ENCODE results near the gene MYO18B.
"Not testable (repeated sequence)": the region's sequence is repeated elsewhere in the genome, so short reads cannot be mapped to it uniquely, and the experiment has no call there.

MYO18B gene

DNA sequence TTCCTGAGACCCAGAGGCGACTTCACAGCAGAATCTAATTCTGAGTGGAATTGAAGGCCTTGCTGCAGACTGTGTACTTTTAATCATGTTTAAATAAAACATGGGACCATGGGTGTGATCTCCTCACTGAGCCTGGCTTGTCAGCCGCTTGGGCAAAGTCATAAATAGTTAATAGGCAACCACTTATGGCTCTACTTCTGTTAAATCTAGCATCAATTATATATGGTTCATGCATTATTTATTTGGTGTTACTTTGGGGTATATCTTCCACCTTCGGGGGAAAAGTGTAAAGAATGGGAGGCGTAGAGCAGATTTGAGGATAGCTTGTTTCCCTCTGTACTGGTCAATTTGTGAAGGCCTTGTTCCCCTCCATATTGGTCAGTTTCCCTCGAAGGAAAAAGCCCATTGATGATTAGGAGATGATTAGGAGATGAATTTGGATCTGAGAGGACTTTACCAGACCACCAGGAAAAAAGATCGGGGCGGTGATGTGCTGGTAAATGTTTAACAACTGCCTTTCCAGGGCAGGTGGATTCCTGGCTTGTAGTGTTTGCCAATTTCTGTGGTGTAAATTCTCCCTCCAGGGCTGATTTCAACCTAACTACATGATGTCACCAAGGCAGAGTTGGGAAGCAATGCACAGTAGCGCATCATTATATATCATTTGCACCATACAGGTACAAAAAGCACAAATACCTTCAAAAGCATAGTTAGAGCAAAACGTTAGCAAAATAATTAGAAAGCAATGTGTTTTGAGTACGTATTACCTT lies 223.2 kb downstream of the MYO18B start:
- peaks cover 10% of the 10 kb centered on the region for H3K4me1 ChIP-seq (ENCODE audit: control insufficient read depth, insufficient read depth, low read length)
- no peaks in the 10 kb centered on the region for H3K36me3 ChIP-seq (ENCODE audit: control insufficient read depth, insufficient read depth, low read length)
- H3K9me3 ChIP-seq (ENCODE audit: control insufficient read depth, low read length) = no peaks in the 10 kb centered on the region
- no peak overlapping the region for H3K27ac ChIP-seq (ENCODE audit: insufficient read depth, low read depth, low read length, poor library complexity, severe bottlenecking)
- WGBS, 2 experiments = 95 to 96% methylated on average over 8 to 10 of the region's 10 CpGs
- no peaks in the 10 kb centered on the region for H3K27me3 ChIP-seq (ENCODE audit: control insufficient read depth, insufficient read depth, low read length, poor library complexity, severe bottlenecking)
- no peak overlapping the region for H3K4me3 ChIP-seq (ENCODE audit: insufficient read depth, low read depth, low read length)

DNA sequence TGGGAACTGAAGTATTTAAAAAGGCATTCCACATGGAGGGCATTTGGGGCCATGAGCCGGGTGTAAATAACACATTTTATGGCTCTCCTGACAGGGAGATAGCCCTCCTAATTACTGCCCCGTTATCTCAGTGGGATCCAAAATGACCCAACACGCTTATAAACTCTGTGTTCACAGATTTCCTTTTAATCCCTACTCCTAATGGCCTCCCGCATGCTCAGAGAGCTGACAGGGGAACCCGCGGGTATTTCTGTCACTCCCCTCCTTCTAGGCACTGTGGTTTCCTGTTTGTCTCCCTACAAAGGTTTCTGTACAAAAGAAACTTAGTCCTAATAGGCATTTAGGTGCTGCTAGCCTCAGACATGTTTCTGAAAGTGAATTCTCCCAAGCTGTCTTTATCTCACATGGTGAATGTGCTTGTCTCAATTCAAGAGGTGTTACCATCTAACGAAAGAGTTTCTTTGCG lies 224.5 kb downstream of the MYO18B start:
- H3K27me3 ChIP-seq (ENCODE audit: control insufficient read depth, insufficient read depth, low read length, poor library complexity, severe bottlenecking) = no peaks in the 10 kb centered on the region
- H3K4me1 ChIP-seq (ENCODE audit: control insufficient read depth, insufficient read depth, low read length) = peaks cover 23% of the 10 kb centered on the region
- H3K4me3 ChIP-seq (ENCODE audit: insufficient read depth, low read depth, low read length) = no peak overlapping the region
- no peaks in the 10 kb centered on the region for H3K36me3 ChIP-seq (ENCODE audit: control insufficient read depth, insufficient read depth, low read length)
- H3K9me3 ChIP-seq (ENCODE audit: control insufficient read depth, low read length) = no peaks in the 10 kb centered on the region
- 63 to 68% methylated on average over 8 of the region's 8 CpGs for WGBS, 2 experiments
- H3K27ac ChIP-seq (ENCODE audit: insufficient read depth, low read depth, low read length, poor library complexity, severe bottlenecking) = no peak overlapping the region

DNA sequence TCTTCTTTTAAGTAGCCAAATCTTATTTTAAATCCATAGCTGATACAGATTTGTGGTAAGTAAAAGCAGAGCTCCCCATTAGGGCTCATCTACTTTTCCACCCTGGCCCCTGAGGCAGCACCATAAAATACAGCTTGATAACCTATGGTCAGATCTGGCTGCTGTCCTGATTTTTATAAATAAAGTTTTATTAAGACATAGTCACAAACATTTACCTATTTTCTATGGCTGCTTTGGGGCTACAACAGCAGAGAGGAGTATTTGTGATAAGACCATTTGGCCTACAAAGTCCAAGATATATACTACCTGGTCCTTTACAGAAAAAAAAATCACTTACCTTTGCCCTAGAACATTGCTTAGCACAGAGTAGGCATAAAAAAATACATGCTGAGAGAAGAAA lies 227.3 kb downstream of the MYO18B start:
- no peak overlapping the region for H3K27ac ChIP-seq (ENCODE audit: insufficient read depth, low read depth, low read length, poor library complexity, severe bottlenecking)
- no peak overlapping the region for H3K4me3 ChIP-seq (ENCODE audit: insufficient read depth, low read depth, low read length)
- no peaks in the 10 kb centered on the region for H3K9me3 ChIP-seq (ENCODE audit: control insufficient read depth, low read length)
- H3K36me3 ChIP-seq (ENCODE audit: control insufficient read depth, insufficient read depth, low read length) = no peaks in the 10 kb centered on the region
- no peaks in the 10 kb centered on the region for H3K27me3 ChIP-seq (ENCODE audit: control insufficient read depth, insufficient read depth, low read length, poor library complexity, severe bottlenecking)
- H3K4me1 ChIP-seq (ENCODE audit: control insufficient read depth, insufficient read depth, low read length) = peaks cover 25% of the 10 kb centered on the region

DNA sequence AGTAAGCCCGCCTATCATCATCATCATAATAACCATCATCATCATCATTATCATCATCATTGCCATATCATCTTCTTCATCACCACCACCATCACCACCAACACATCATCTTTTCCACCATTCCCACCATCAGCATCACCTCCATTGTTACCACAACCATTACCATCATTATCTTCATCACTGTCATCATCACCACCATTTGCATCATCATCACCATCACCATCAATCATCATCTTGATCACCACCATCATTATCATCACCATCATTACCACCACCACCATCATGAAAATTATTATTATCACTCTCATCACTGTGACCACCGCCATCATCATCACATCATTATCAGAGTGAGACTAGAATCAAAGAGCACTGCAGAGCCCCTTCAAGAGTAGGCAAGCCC lies 227.9 kb downstream of the MYO18B start:
- Histone ChIP-seq H3K27ac (ENCODE audit: insufficient read depth, low read depth, low read length, poor library complexity, severe bottlenecking) (no peak overlapping the region), H3K4me1 (ENCODE audit: control insufficient read depth, insufficient read depth, low read length) (peaks cover 25% of the 10 kb centered on the region), H3K27me3 (ENCODE audit: control insufficient read depth, insufficient read depth, low read length, poor library complexity, severe bottlenecking) (no peaks in the 10 kb centered on the region), H3K4me3 (ENCODE audit: insufficient read depth, low read depth, low read length) (no peak overlapping the region), H3K9me3 (ENCODE audit: control insufficient read depth, low read length) (no peaks in the 10 kb centered on the region), H3K36me3 (ENCODE audit: control insufficient read depth, insufficient read depth, low read length) (no peaks in the 10 kb centered on the region)
- WGBS, 2 experiments = 90 to 93% methylated on average over 2 of the region's 2 CpGs

DNA sequence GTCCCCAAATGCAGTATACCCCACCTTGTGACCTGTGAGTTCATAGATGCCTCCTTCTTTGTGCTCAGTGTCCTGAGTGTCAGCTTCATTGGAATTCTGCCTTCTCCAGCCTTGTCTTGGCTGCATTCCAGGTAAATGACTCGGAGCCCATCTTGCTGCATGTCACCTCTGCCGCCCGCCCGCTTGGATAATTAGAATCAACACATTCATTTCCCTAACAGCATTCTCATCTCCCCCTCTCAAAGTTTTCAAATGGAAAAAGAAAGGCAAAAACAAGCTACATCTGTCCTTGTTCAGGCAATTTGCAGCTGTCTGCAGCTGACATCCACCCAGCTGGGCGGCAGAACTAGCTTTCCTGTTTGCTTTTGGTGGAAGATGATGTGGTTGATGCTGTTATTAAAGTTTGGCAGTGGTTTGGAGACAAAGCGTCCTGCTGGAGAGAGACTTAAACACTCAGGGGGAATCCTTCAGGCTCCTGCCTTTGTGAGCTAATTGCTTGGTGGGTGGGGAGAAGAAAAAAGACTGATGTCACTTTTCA lies 228.5 kb downstream of the MYO18B start:
- H3K4me3 ChIP-seq (ENCODE audit: insufficient read depth, low read depth, low read length) = no peak overlapping the region
- WGBS, 2 experiments = 13 to 17% methylated on average over 6 of the region's 6 CpGs
- H3K27me3 ChIP-seq (ENCODE audit: control insufficient read depth, insufficient read depth, low read length, poor library complexity, severe bottlenecking) = no peaks in the 10 kb centered on the region

DNA sequence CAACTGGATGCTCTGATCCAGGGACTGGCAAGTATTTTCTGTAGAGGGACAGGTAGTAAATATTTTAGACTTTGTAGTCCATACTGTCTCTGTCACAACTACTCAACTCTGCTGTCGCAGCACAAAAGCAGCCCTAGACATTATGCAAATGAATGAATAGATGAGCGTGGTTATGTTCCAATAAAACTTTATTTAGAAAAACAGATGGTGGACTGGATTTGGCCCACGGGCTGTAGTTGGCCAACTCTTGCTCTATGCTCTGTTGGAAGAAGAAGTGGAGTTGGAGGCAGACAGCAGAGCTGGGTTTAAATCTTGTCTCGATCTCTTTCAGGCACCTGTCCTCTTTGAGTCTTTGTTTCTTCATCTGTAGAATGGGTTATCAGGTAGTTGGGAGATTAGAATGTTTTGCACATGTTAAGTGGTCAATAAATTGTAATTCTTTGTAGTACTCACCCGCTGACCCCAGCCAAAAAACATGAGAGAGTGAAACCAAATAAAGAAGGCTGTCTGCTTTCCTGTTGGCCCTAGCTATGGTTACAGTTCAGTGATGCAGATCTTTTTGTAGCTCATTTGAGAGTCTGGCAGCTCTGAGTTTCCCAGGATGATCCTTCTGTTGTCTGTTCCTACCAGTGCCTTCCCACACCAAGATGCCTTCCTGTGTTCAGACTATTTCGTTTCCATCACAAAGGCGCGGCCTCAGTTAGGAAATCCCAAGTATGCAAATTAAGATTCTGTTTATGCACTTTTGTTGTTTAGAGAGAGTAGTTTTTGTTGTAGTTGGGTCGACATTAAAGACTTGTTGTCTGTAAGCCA lies 229.2 kb downstream of the MYO18B start:
- H3K4me1 ChIP-seq (ENCODE audit: control insufficient read depth, insufficient read depth, low read length) = peaks cover 24% of the 10 kb centered on the region
- H3K9me3 ChIP-seq (ENCODE audit: control insufficient read depth, low read length) = no peaks in the 10 kb centered on the region
- no peak overlapping the region for H3K27ac ChIP-seq (ENCODE audit: insufficient read depth, low read depth, low read length, poor library complexity, severe bottlenecking)
- H3K27me3 ChIP-seq (ENCODE audit: control insufficient read depth, insufficient read depth, low read length, poor library complexity, severe bottlenecking) = no peaks in the 10 kb centered on the region
- H3K36me3 ChIP-seq (ENCODE audit: control insufficient read depth, insufficient read depth, low read length) = no peaks in the 10 kb centered on the region
- no peak overlapping the region for H3K4me3 ChIP-seq (ENCODE audit: insufficient read depth, low read depth, low read length)
- WGBS, 2 experiments = 38 to 41% methylated on average over 9 of the region's 9 CpGs

More for the DNA sequence above, 228.5 kb downstream of the MYO18B start:
- peaks cover 25% of the 10 kb centered on the region for H3K4me1 ChIP-seq (ENCODE audit: control insufficient read depth, insufficient read depth, low read length)
- H3K36me3 ChIP-seq (ENCODE audit: control insufficient read depth, insufficient read depth, low read length) = no peaks in the 10 kb centered on the region
- no peaks in the 10 kb centered on the region for H3K9me3 ChIP-seq (ENCODE audit: control insufficient read depth, low read length)
- H3K27ac ChIP-seq (ENCODE audit: insufficient read depth, low read depth, low read length, poor library complexity, severe bottlenecking) = no peak overlapping the region

DNA sequence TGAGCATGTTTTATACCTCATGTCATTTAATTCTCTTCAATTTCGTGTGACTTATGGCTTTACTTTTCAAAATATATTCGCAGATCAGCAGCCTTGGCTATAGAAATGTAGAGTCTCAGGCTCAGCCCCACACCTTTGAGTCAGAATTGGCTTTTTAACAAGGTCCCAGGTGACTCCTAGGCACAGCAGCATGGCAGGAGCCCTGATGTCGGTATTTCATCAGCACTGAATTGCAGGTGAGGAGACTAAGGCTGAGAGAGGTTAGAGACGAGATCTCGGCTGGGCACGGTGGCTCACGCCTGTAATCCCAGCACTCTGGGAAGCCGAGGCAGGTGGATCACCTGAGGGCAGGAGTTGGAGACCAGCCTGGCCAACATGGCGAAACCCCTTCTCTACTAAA lies 230.4 kb downstream of the MYO18B start:
- WGBS, 2 experiments = 80 to 82% methylated on average over 9 of the region's 9 CpGs
- no peaks in the 10 kb centered on the region for H3K36me3 ChIP-seq (ENCODE audit: control insufficient read depth, insufficient read depth, low read length)

DNA sequence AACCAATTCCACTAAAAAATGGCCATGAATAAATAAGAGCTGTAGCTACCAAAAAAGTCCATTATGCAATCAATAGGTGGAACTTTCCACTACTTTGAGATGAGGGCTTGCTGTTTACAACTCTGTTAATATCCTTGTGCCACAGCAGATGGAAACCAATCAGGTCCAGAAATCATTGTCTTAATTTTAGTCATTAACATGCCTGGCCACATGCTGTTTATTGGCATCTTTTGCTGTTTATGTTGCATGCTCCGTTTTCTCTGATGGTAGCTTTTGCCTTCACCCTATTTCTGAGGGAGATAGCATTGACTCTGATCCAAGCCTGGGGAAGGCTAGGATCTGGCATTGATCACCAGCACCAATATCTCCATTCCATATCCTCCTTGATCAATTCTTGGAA lies 234.4 kb downstream of the MYO18B start:
- 87 to 100% methylated on average over 1 of the region's 1 CpG for WGBS, 2 experiments
- no peaks in the 10 kb centered on the region for H3K36me3 ChIP-seq (ENCODE audit: control insufficient read depth, insufficient read depth, low read length)
- no peak overlapping the region for H3K27ac ChIP-seq (ENCODE audit: insufficient read depth, low read depth, low read length, poor library complexity, severe bottlenecking)
- H3K27me3 ChIP-seq (ENCODE audit: control insufficient read depth, insufficient read depth, low read length, poor library complexity, severe bottlenecking) = no peaks in the 10 kb centered on the region
- H3K9me3 ChIP-seq (ENCODE audit: control insufficient read depth, low read length) = no peaks in the 10 kb centered on the region
- peaks cover 3% of the 10 kb centered on the region for H3K4me1 ChIP-seq (ENCODE audit: control insufficient read depth, insufficient read depth, low read length)
- H3K4me3 ChIP-seq (ENCODE audit: insufficient read depth, low read depth, low read length) = no peak overlapping the region

More for the DNA sequence above, 230.4 kb downstream of the MYO18B start:
- Histone ChIP-seq H3K27ac (ENCODE audit: insufficient read depth, low read depth, low read length, poor library complexity, severe bottlenecking) (no peak overlapping the region), H3K4me3 (ENCODE audit: insufficient read depth, low read depth, low read length) (no peak overlapping the region), H3K4me1 (ENCODE audit: control insufficient read depth, insufficient read depth, low read length) (peaks cover 18% of the 10 kb centered on the region), H3K27me3 (ENCODE audit: control insufficient read depth, insufficient read depth, low read length, poor library complexity, severe bottlenecking) (no peaks in the 10 kb centered on the region), H3K9me3 (ENCODE audit: control insufficient read depth, low read length) (no peaks in the 10 kb centered on the region)

DNA sequence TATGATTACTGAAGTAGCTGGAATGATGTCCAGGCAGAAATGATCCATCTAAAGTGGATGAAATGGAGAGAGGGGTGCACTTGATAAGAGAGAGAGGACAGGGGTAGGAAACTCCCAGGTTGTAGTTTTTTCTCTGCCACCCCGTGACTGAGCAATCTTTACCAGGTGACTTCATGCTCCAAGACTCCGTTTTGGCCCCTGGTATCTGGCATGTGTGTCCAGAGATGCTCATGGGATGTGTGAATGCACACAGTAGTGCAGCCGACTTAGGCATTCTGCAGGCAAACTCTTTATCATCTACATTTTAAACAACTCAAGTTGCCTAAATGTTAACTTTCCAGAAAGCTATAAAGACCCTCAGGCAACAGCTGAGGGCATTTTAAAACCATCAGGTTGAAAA lies 238.0 kb downstream of the MYO18B start:
- WGBS, 2 experiments = 86 to 90% methylated on average over 3 of the region's 3 CpGs

DNA sequence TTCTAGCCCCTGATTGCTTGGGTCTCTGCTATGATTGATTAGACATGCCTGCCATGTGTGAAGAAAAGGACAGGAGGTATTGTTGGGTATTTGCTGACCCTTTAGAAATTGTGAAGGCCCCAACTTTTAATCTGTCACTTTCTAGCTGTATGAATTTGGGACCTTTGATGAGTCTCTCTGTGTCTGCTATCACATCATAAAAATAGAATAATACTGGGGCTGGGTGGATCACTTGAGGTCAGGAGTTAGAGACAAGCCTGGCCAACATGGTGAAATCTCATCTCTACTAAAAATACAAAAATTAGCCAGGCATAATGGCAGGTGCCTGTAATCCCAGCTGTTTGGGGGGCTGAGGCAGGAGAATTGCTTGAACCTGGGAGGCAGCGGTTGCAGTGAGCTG lies 242.9 kb downstream of the MYO18B start:
- not testable (repeated sequence) for H3K4me3 ChIP-seq (ENCODE audit: insufficient read depth, low read depth, low read length); H3K27ac ChIP-seq (ENCODE audit: insufficient read depth, low read depth, low read length, poor library complexity, severe bottlenecking); H3K4me1 ChIP-seq (ENCODE audit: control insufficient read depth, insufficient read depth, low read length); H3K9me3 ChIP-seq (ENCODE audit: control insufficient read depth, low read length); H3K36me3 ChIP-seq (ENCODE audit: control insufficient read depth, insufficient read depth, low read length); H3K27me3 ChIP-seq (ENCODE audit: control insufficient read depth, insufficient read depth, low read length, poor library complexity, severe bottlenecking)
- 91 to 92% methylated on average over 1 of the region's 1 CpG for WGBS, 2 experiments

More for the DNA sequence above, 238.0 kb downstream of the MYO18B start:
- Histone ChIP-seq H3K36me3 (ENCODE audit: control insufficient read depth, insufficient read depth, low read length) (no peaks in the 10 kb centered on the region), H3K4me1 (ENCODE audit: control insufficient read depth, insufficient read depth, low read length) (no peaks in the 10 kb centered on the region), H3K9me3 (ENCODE audit: control insufficient read depth, low read length) (no peaks in the 10 kb centered on the region), H3K27me3 (ENCODE audit: control insufficient read depth, insufficient read depth, low read length, poor library complexity, severe bottlenecking) (no peaks in the 10 kb centered on the region), H3K4me3 (ENCODE audit: insufficient read depth, low read depth, low read length) (no peak overlapping the region), H3K27ac (ENCODE audit: insufficient read depth, low read depth, low read length, poor library complexity, severe bottlenecking) (no peak overlapping the region)
